ENCODE data around the gene MOB3B. TPM values are rescaled to one million over a fixed set of nuclear protein-coding genes. Genes with fewer than 3 reads are reported as not detected.
"Not testable (repeated sequence)": the region's sequence is repeated elsewhere in the genome, so short reads cannot be mapped to it uniquely, and the experiment has no call there.

The MOB3B gene
- total RNA-seq, 2 donors from 2014 or later = 1.2 to 1.6 TPM

DNA sequence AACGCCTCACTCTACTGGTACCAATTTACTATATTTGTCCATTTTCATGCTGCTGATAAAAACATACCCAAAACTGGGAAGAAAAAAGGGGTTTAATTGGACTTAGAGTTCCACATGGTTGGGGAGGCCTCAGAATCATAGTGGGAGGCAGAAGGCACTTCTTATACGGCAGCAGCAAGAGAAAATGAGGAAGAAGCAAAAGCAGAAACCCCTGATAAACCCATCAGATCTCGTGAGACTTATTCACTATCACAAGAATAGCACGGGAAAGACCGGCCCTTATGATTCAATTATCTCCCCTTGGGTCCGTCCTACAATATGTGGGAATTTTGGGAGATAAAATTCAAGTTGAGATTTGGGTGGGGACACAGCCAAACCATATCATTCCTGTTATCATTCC, 63.1 kb downstream of the MOB3B start:
- intact Hi-C loops (cut with DNase I); ATAC-seq; DNase-seq: not testable (repeated sequence)

DNA sequence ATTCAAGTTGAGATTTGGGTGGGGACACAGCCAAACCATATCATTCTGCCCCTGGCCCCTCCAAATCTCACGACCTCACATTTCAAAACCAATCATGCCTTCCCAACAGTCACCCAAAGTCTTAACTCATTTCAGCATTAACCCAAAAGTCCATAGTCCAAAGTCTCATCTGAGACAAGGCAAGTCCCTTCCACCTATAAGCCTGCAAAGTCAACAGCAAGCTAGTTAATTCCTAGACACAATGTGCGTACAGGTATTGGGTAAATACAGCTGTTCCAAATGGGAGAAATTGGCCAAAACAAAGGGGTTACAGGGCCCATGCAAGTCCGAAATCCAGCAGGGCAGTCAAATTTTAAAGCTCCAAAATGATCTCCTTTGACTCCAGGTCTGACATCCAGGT, 64.7 kb downstream of the MOB3B start:
- intact Hi-C loops (cut with DNase I); ATAC-seq; DNase-seq: not testable (repeated sequence)

DNA sequence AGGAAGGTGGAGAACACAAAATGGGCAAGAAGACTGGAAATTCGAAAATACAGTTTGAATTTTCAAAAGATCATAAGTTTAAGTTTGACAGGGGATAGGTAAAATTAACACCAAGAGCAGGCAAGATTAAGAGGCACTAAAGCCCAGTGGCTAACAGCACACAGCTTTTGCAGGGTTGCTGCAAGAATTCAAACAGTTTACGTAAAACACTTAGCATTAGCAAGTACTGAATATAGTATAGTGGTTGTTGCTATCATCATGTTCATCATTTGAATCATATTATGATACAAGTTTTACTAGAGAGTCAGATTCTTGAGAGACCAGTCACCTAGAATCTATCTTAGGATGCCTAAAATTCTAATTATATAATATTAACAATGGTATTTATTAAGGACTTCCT, 66.8 kb downstream of the MOB3B start:
- no peak for DNase-seq
- intact Hi-C loops (cut with DNase I) = no loop called here
- no peak for ATAC-seq

- ATAC-seq = no peak
- intact Hi-C loops (cut with DNase I) = no loop called here
- DNase-seq = no peak
Observed at GRCh38 chr9:27462434-27462833, 67.2 kb downstream of the MOB3B start.

- ATAC-seq (peak; percentile 27 to 77), DNase-seq (peak; percentile 22)
- intact Hi-C loops (cut with DNase I) = no loop called here
Observed at GRCh38 chr9:27460226-27461023, 69.2 kb downstream of the MOB3B start.

DNA sequence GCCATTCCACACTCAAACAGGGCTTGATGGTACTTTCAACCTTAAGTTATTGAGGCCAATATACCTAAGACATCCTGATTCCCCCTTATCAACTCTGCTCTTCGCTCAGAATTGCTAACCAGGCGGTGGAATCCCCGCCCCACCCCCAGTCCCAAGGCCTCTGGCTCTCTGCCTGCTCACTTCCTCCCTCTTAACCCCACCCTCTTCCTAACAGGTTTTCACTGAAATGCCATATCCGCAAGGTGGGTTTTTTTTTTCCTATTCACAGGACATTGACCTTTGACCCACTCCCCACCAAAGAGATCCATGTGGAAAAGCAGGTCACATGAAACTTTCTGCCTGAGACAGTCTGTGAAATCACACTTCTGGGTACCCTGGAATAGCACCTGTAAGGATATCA, 72.2 kb downstream of the MOB3B start:
- no peak for ATAC-seq
- DNase-seq = peak; percentile 26
- intact Hi-C loops (cut with DNase I) = no loop called here

DNA sequence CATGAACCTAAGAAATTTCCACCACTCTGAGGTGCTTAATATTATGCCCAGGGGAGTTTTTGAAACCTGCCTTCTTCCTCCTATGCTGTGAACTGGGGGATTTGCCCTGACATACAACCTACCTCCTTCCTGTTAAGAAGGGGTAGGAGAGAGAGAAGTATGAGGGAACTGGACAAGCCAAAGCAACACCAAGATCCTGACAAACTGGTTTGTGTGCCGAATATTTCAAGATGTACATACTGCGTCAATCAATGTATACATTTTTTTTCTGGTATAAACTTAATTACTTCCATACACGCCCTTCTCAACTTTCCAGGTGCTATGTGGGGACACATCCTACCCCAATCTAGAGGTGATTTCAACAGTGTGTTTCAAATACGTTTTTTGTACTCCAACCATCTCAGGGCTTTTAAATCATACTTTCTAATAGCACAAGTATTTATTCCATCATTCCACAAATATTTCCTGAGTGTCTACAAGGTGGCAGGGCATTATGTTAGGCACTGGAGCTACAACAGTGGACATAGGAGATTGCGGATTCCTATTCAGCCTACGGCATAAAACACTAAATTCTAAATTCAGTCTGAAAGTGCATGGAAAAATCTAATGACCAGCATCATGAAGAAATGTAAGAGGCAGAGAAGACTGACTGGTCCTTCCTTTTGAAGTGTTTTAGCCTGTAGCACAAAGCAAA, 75.6 kb downstream of the MOB3B start:
- no peak for ATAC-seq
- intact Hi-C loops (cut with DNase I) = no loop called here
- no peak for DNase-seq

DNA sequence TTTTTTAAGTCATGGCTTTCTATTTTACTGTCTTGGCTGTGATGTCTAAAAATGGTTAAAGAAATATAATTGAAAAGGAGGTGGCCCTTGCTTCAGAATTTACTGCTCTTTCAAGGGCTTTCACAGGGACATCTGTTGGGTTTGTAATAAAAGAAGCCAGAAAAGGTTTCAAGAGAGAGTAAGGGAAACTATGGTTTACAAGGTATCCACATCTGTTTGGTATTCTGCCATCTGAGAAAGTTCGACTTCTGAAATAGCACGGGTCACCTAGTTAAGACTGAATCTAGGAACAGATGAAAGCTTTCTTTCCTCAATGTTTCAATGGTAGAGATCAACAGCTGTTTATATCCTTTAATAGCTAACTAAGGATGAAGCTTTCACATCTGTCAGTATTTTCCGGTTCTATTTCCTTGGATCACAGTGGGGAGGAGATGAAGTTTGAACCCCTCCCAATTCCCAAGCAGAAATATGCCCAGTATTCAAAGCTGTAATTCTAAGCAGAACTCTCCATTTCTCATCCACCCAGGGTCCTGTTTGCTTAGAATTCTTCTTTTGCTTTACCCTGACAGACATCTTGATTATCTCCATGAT, 78.3 kb downstream of the MOB3B start:
- DNase-seq = no peak
- intact Hi-C loops (cut with DNase I) = no loop called here
- no peak for ATAC-seq

DNA sequence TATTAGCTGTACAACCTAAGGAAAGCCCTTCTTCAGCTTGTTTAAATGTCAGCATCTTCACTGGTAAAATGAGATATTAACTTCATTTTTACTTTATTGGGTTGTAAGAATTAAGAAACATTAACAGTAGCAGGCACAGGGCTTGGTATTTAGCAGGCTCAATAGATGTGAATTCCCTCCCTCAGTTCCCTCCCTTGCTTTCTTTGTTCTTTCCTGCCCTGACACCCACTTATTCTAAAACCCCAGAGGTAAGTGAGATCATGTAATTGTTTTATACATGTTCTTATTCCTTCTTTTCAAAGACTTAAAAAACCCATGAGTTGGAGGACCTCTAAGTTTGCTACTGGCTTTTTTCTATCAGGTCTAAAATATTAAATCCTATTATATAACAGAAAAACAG, 78.9 kb downstream of the MOB3B start:
- intact Hi-C loops (cut with DNase I) = no loop called here
- DNase-seq (no peak), ATAC-seq (no peak)

GRCh38 chr9:27448356-27448755, 81.3 kb downstream of the MOB3B start:
- DNase-seq; ATAC-seq; intact Hi-C loops (cut with DNase I): not testable (repeated sequence)

DNA sequence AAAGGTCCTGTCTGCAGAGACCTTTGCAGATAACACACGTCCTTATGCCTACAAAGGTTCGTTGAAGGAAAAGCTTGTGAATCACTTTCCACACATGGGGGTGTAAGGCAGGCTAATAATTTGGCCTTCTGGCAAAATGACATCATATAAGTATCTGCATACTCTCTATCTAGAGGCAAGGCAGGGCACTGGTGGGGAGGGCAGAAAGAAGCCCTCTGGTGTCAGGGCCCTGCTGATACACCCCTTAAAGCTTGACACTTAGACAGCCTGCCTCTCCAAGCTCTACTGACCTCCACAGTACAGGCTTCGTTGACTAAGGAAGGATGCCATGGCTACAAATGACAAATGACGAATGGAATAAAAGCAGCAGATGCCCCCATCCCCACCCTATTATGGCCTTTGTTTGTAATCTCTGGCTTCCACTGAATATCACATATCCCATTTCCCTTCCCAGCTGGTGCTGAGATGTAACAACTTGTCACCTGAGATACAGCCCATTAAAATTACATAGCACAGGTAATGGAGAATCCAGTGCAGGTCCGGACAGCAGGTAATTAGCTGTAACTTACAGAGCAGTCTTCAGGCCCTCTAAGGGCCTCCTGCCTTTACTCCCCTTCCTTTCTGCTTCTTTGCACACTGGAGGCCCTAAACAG, 82.5 kb downstream of the MOB3B start:
- no peak for ATAC-seq
- intact Hi-C loops (cut with DNase I) = no loop called here
- no peak for DNase-seq

GRCh38 chr9:27445688-27446087, 83.9 kb downstream of the MOB3B start:
- DNase-seq (no peak), ATAC-seq (no peak)
- intact Hi-C loops (cut with DNase I) = no loop called here

GRCh38 chr9:27445057-27445595, 84.5 kb downstream of the MOB3B start:
- ATAC-seq (no peak), DNase-seq (no peak)
- intact Hi-C loops (cut with DNase I) = no loop called here

GRCh38 chr9:27442464-27442863, 87.2 kb downstream of the MOB3B start:
- DNase-seq (no peak), ATAC-seq (peak in 1 of 2 donors; percentile 41)
- intact Hi-C loops (cut with DNase I) = no loop called here

- ATAC-seq = no peak
- intact Hi-C loops (cut with DNase I) = no loop called here
- DNase-seq = no peak
Observed at GRCh38 chr9:27441741-27442070, 87.9 kb downstream of the MOB3B start.

- ATAC-seq = no peak
- no peak for DNase-seq
- intact Hi-C loops (cut with DNase I) = no loop called here
Observed at GRCh38 chr9:27440888-27441740, 88.5 kb downstream of the MOB3B start.

- intact Hi-C loops (cut with DNase I) = no loop called here
- DNase-seq (no peak), ATAC-seq (no peak)
Observed at GRCh38 chr9:27438522-27438921, 91.1 kb downstream of the MOB3B start.

- DNase-seq (no peak), ATAC-seq (no peak)
- intact Hi-C loops (cut with DNase I) = no loop called here
Observed at GRCh38 chr9:27437652-27438373, 91.8 kb downstream of the MOB3B start.

Measured in left cardiac atrium (tissue), 4 donors.